ENCODE measurements around the gene GRB10. TPM values are rescaled to one million over a fixed set of nuclear protein-coding genes. Genes with fewer than 3 reads are reported as not detected.

GRB10 gene
- 1 to 10 TPM; 1.4 to 1.8 TPM for total RNA-seq

DNA sequence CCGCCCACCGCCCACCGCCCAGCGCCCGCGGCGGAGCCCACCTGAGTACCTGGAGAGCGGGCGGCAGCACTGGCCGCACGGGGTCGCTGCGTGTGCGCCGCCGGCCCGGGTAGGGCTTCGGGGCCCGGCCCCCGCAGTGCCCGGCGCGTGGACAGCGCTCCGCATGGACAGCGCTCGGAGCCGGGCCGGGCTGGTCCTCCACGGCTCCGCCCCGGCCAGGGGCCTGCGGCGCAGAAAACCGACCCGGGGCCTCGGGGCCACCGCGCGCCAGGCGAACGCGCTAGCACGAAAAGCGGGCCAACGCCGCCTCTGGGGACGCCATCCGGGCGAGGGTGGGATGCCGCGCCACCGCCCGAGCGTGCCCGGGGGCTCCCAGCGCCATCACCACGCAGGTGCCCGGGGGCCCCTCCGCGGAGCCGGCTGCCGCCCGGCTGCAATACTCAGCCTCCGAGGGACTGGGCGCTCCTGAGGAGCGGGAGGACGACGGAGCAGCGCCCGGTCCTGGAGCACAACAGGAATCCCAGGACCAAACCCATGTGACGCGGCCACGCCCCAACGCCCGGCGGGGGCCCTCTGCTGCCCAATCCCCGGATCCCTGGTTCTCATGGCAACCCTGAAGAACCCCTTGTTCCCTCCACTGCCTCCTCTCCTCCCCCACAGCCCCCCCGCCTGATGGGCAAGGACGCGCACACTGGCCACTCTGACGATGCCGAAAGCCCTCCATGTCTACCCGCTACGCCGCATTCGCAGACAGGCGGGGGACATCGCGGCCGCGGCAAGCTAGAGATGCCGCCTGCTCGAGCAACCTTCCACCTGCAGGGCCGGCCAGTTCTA, at the start of gene GRB10:
Gene GRB10, minus strand, starts transcription at position 522 of the 834 bp plus-strand sequence. CDS start 50,574 bp downstream, outside the sequence.
- DNase-seq (peak; percentile 46), ATAC-seq (ENCODE audit: low read depth) (peak; percentile 53)
- Mint-ChIP-seq H3K27ac (no peak within 1 kb of the TSS), H3K9me3 (peaks cover 3% of the 10 kb centered on the region), H3K27me3 (peaks cover 49% of the 10 kb centered on the region), H3K4me1 (peaks cover 9% of the 10 kb centered on the region), H3K36me3 (peaks cover under 1% of the 10 kb centered on the region), H3K4me3 (peak within 1 kb of the TSS; percentile 69)
- POLR2A ChIA-PET = no interaction called here

DNA sequence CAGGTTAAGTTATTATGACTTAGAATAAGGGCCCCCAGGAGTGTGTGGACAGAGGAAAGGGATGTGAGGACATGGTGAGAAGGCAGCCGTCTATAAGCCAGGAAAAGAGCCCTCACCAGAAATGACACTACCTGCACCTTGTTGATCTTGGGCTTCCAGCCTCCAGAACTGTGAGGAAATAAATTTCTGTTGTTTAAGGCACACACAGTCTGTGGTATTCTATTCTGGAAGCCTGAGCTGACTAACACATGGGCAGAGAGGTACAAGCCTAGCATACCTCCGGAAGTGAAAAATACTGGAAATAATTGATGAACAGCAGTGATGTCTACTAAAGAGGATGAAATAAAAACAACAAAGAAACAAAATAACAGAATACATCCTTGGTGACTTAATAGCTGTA, 46.1 kb upstream of the GRB10 start:
- Mint-ChIP-seq H3K9me3 (peaks cover 4% of the 10 kb centered on the region), H3K27ac (no peak overlapping the region), H3K4me1 (peaks cover 24% of the 10 kb centered on the region), H3K27me3 (peaks cover 29% of the 10 kb centered on the region), H3K36me3 (no peaks in the 10 kb centered on the region), H3K4me3 (no peak overlapping the region)
- DNase-seq = no peak
- ATAC-seq (ENCODE audit: low read depth) = no peak
- POLR2A ChIA-PET = no interaction called here

DNA sequence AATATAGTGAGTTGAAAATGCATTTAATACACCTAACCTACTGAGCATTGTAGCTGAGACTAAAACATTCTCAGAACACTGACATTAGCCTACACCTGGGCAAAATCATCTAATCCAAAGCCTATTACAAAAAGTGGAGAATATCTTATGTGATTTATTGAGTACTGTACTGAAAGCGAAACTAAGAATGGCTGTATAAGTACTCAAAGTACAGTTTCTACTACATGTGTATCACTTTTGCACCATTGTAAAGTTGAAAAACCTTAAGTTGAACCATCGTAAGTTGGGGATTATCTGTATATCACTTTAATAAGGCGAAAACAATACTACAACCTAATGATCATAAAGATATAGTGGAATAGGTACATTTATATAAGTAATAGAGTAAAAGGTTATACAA, 45.4 kb upstream of the GRB10 start:
- H3K4me3 Mint-ChIP-seq = no peak overlapping the region
- POLR2A ChIA-PET = no interaction called here
- no peak for ATAC-seq (ENCODE audit: low read depth)
- H3K36me3 Mint-ChIP-seq = no peaks in the 10 kb centered on the region
- H3K27me3 Mint-ChIP-seq = peaks cover 22% of the 10 kb centered on the region
- DNase-seq = no peak
- no peak overlapping the region for H3K27ac Mint-ChIP-seq
- peaks cover 4% of the 10 kb centered on the region for H3K9me3 Mint-ChIP-seq
- peaks cover 21% of the 10 kb centered on the region for H3K4me1 Mint-ChIP-seq

- POLR2A ChIA-PET = no interaction called here
- H3K4me1 Mint-ChIP-seq = peaks cover 15% of the 10 kb centered on the region
- no peak overlapping the region for H3K27ac Mint-ChIP-seq
- no peaks in the 10 kb centered on the region for H3K36me3 Mint-ChIP-seq
- DNase-seq (no peak), ATAC-seq (ENCODE audit: low read depth) (no peak)
- H3K4me3 Mint-ChIP-seq = no peak overlapping the region
- H3K27me3 Mint-ChIP-seq = peaks cover 21% of the 10 kb centered on the region
- peaks cover 4% of the 10 kb centered on the region for H3K9me3 Mint-ChIP-seq
Measured at GRCh38 chr7:50827281-50827680, 44.6 kb upstream of the GRB10 start.

GRCh38 chr7:50826371-50827172, 43.9 kb upstream of the GRB10 start:
- no peak overlapping the region for H3K27ac Mint-ChIP-seq
- POLR2A ChIA-PET = no interaction called here
- ATAC-seq (ENCODE audit: low read depth) = peak; percentile 93
- peaks cover 4% of the 10 kb centered on the region for H3K9me3 Mint-ChIP-seq
- H3K36me3 Mint-ChIP-seq = no peaks in the 10 kb centered on the region
- no peak for DNase-seq
- H3K4me3 Mint-ChIP-seq = no peak overlapping the region
- peaks cover 15% of the 10 kb centered on the region for H3K4me1 Mint-ChIP-seq
- H3K27me3 Mint-ChIP-seq = peaks cover 20% of the 10 kb centered on the region

DNA sequence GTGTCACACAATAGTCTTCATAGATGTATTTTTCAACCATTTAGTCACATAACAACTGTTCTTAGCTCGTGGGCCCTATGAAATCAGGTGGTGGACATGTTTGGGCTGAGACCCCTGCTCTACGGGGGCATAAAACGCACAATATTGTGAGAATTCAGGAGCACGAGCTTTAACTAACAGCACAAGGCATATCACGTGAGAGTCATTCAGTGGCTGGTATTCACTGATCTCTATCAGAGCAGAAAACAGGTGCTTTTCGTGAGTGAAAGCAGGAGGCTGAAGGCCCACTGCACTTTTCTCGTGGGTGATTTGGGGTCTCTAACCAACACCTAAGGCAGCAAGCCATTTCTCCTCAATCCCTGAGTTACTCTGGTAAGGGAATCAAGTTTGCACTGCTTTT, 42.8 kb upstream of the GRB10 start:
- H3K4me3 Mint-ChIP-seq = no peak overlapping the region
- ATAC-seq (ENCODE audit: low read depth) (no peak), DNase-seq (no peak)
- H3K4me1 Mint-ChIP-seq = peaks cover 15% of the 10 kb centered on the region
- no peaks in the 10 kb centered on the region for H3K36me3 Mint-ChIP-seq
- POLR2A ChIA-PET = no interaction called here
- no peak overlapping the region for H3K27ac Mint-ChIP-seq
- peaks cover 22% of the 10 kb centered on the region for H3K27me3 Mint-ChIP-seq
- H3K9me3 Mint-ChIP-seq = peaks cover 2% of the 10 kb centered on the region

DNA sequence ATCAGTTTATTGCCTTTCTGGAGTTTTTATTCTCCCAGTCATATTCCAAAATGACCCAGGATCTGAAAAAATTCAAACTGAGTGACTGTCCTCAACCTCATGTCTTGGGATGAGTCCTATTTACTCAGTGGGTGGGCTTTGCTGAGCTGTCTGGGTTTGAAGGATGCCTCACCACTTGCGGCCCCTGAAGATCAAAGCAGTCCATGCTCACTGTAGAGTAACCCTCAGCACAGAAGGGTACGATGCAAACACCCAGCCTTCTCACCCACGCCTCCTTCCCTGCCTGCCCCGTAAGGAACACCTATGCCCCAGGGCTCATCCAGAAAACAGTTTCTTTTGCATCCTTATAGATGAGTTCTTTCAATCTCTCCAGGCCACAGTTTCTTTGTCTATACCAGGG, 42.2 kb upstream of the GRB10 start:
- ATAC-seq (ENCODE audit: low read depth) = no peak
- no peak for DNase-seq
- peaks cover 2% of the 10 kb centered on the region for H3K9me3 Mint-ChIP-seq
- no peak overlapping the region for H3K4me3 Mint-ChIP-seq
- no peaks in the 10 kb centered on the region for H3K36me3 Mint-ChIP-seq
- POLR2A ChIA-PET = no interaction called here
- no peak overlapping the region for H3K27ac Mint-ChIP-seq
- H3K27me3 Mint-ChIP-seq = peaks cover 20% of the 10 kb centered on the region
- H3K4me1 Mint-ChIP-seq = peaks cover 15% of the 10 kb centered on the region

- ATAC-seq (ENCODE audit: low read depth) (no peak), DNase-seq (no peak)
- Mint-ChIP-seq H3K9me3 (no peaks in the 10 kb centered on the region), H3K27me3 (peaks cover 17% of the 10 kb centered on the region), H3K4me1 (peaks cover 12% of the 10 kb centered on the region), H3K27ac (no peak overlapping the region), H3K36me3 (no peaks in the 10 kb centered on the region), H3K4me3 (no peak overlapping the region)
- POLR2A ChIA-PET = no interaction called here
Measured at GRCh38 chr7:50822706-50823105, 40.0 kb upstream of the GRB10 start.

GRCh38 chr7:50822110-50822509, 39.4 kb upstream of the GRB10 start:
- Mint-ChIP-seq H3K4me3 (no peak overlapping the region), H3K4me1 (peaks cover 7% of the 10 kb centered on the region), H3K36me3 (no peaks in the 10 kb centered on the region), H3K27ac (no peak overlapping the region), H3K9me3 (no peaks in the 10 kb centered on the region), H3K27me3 (peaks cover 17% of the 10 kb centered on the region)
- ATAC-seq (ENCODE audit: low read depth) (no peak), DNase-seq (no peak)
- POLR2A ChIA-PET = no interaction called here

DNA sequence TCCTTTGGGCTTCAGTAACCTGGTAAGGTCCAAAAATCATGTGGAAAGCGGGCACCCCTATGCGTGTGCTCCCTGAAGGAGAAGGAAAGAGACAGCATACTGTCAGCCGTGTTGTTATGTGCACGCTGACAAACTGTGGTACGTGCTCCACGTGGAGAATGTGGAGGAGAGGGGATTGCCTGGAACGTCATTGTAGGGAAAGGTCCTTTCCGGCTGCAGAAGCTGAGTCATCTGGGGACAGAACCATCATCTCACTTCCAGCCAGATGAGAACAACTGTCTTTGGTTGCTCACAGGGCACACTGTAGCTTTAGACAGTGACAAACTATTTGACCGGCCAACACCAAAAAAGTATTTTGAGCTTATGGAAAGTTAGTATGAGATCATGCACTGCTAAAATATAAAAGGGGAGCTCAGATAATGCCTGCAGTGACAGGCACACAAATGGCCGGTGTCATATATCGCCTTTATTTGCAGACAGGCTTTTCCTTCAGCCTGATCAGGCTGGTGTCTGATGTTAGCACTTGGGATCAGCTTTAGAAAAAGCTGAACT, 38.8 kb upstream of the GRB10 start:
- Mint-ChIP-seq H3K27me3 (peaks cover 20% of the 10 kb centered on the region), H3K4me3 (no peak overlapping the region), H3K9me3 (no peaks in the 10 kb centered on the region), H3K36me3 (no peaks in the 10 kb centered on the region), H3K4me1 (peaks cover 2% of the 10 kb centered on the region), H3K27ac (no peak overlapping the region)
- ATAC-seq (ENCODE audit: low read depth) (no peak), DNase-seq (no peak)
- POLR2A ChIA-PET = no interaction called here

- Mint-ChIP-seq H3K27ac (no peak overlapping the region), H3K9me3 (no peaks in the 10 kb centered on the region), H3K4me1 (no peaks in the 10 kb centered on the region), H3K27me3 (peaks cover 18% of the 10 kb centered on the region), H3K4me3 (no peak overlapping the region), H3K36me3 (no peaks in the 10 kb centered on the region)
- no peak for ATAC-seq (ENCODE audit: low read depth)
- no peak for DNase-seq
- POLR2A ChIA-PET = no interaction called here
Measured at GRCh38 chr7:50818324-50818723, 35.6 kb upstream of the GRB10 start.

GRCh38 chr7:50817561-50817960, 34.9 kb upstream of the GRB10 start:
- Mint-ChIP-seq H3K36me3 (no peaks in the 10 kb centered on the region), H3K9me3 (no peaks in the 10 kb centered on the region), H3K4me1 (no peaks in the 10 kb centered on the region), H3K4me3 (no peak overlapping the region), H3K27me3 (peaks cover 21% of the 10 kb centered on the region), H3K27ac (no peak overlapping the region)
- ATAC-seq (ENCODE audit: low read depth) (no peak), DNase-seq (no peak)
- POLR2A ChIA-PET = interaction anchor here (0.6 kb wide), 1 partner anchor 1925 kb away, joined by 9 read pairs; no protein-coding TSS in a partner anchor

- POLR2A ChIA-PET = no interaction called here
- DNase-seq (no peak), ATAC-seq (ENCODE audit: low read depth) (no peak)
- Mint-ChIP-seq H3K4me1 (no peaks in the 10 kb centered on the region), H3K36me3 (no peaks in the 10 kb centered on the region), H3K27me3 (peaks cover 15% of the 10 kb centered on the region), H3K9me3 (no peaks in the 10 kb centered on the region), H3K27ac (no peak overlapping the region), H3K4me3 (no peak overlapping the region)
Measured at GRCh38 chr7:50815138-50815537, 32.4 kb upstream of the GRB10 start.
